Measurements from ENCODE around the gene TRIM47.

DNA sequence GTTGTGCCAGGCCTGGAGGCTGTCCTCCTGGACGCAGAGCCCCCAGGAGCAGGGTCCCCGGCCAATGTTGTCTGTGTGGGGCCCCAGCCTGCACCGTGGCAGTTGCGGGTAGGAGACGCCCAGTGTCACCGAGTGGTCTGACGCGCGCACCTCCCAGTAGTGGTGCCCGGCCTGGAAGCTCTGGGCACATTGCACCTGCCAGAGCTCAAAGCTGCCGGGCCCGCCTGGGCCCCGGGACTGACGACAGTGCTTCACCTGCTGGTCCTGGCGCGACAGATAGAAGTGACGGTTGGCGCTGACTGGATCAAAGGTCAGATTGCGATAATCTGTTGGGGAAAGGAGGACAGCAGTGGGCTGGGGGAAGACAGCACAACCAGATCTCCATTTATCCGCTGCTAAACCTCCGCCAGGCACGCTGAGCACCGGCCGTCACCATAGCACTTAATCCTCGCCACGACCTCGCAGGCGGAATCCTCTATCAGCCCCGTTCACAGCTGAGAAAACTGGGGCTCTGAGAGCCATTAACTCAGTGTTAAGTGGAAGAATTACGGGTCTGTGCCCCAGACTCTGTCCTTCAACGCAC is 12.7 kb upstream of the TRIM47 start:
- TF ChIP-seq, protein P1, sequence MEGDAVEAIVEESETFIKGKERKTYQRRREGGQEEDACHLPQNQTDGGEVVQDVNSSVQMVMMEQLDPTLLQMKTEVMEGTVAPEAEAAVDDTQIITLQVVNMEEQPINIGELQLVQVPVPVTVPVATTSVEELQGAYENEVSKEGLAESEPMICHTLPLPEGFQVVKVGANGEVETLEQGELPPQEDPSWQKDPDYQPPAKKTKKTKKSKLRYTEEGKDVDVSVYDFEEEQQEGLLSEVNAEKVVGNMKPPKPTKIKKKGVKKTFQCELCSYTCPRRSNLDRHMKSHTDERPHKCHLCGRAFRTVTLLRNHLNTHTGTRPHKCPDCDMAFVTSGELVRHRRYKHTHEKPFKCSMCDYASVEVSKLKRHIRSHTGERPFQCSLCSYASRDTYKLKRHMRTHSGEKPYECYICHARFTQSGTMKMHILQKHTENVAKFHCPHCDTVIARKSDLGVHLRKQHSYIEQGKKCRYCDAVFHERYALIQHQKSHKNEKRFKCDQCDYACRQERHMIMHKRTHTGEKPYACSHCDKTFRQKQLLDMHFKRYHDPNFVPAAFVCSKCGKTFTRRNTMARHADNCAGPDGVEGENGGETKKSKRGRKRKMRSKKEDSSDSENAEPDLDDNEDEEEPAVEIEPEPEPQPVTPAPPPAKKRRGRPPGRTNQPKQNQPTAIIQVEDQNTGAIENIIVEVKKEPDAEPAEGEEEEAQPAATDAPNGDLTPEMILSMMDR (IDR thresholded peaks at IDR 0.05; ENCODE audit: poor library complexity) = no peak
- TF ChIP-seq EZH2 (IDR thresholded peaks at IDR 0.05; ENCODE audit: borderline replicate concordance) (no peak), EZH2phosphoT487 (IDR thresholded peaks at IDR 0.05; ENCODE audit: low read depth, severe bottlenecking, unreplicated experiment) (no peak)

Data from hepatocyte (in vitro differentiated cells).